Measurements from ENCODE around the gene PYGM.
A peak's percentile ranks its signal among the peaks of the same experiment; 100 is the strongest.

The PYGM gene

DNA sequence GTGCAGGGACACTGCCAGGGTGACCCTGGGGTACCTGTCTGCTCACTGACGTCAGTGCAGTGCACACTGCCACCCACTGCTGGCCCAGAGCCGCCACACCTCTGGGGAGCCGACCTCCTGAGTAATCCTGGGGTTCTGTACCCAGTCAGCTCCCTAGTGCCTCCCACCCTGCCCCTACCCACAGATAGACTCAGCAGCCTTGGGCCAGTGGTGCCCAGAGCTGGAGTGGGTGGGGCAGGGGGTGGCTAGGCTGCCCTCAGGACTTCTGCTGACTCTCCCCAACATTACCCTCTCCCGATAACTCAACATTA is 42.6 kb downstream of the PYGM start:
- H3K27me3 ChIP-seq (ENCODE audit: insufficient read depth, low read depth, severe bottlenecking) = peaks cover 28% of the 10 kb centered on the region

DNA sequence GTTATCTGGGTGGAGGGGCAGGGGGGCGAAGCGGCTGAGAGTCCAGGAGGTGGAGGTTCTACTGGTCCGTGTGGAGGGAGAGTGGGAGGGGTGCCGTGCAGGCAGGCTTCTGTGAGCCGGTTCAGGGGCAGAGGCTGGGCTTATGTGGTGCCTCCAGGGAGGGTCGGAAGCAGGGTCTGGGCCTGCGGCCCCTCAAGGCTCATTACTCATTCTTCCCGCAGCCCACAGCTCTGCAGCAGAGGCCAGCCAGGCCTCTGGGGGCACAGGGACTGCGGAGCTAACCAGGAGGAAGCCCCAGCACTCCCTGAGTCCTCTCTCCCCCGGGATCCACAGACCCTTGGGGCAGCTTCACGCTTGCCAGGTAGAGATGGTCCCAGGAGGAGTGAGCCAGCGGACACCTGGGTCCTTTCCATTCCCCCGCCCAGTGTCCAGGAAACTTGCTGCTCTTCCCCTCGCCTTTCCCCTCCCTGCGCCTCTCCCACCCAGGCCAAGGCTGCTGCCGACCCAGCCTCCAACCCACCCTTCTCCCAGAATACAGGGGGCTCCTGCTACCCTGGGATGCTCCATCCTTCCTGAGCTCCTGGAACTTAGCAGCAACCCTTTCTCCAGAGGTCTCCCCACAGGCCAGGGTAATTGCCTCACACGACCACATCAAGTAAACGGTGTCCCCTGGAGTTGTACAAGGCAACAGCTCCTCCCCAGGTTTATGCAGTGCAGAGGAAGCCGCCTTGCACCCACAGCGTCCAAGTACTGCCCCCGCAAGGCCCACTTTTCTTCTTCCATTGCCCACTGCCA is 43.1 kb downstream of the PYGM start:
- H3K9me3 ChIP-seq (ENCODE audit: severe bottlenecking) = no peaks in the 10 kb centered on the region
- H3K4me3 ChIP-seq (ENCODE audit: low read depth, low read length) = no peak overlapping the region
- no peaks in the 10 kb centered on the region for H3K36me3 ChIP-seq
- TF ChIP-seq, protein P1, sequence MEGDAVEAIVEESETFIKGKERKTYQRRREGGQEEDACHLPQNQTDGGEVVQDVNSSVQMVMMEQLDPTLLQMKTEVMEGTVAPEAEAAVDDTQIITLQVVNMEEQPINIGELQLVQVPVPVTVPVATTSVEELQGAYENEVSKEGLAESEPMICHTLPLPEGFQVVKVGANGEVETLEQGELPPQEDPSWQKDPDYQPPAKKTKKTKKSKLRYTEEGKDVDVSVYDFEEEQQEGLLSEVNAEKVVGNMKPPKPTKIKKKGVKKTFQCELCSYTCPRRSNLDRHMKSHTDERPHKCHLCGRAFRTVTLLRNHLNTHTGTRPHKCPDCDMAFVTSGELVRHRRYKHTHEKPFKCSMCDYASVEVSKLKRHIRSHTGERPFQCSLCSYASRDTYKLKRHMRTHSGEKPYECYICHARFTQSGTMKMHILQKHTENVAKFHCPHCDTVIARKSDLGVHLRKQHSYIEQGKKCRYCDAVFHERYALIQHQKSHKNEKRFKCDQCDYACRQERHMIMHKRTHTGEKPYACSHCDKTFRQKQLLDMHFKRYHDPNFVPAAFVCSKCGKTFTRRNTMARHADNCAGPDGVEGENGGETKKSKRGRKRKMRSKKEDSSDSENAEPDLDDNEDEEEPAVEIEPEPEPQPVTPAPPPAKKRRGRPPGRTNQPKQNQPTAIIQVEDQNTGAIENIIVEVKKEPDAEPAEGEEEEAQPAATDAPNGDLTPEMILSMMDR (IDR thresholded peaks at IDR 0.05; ENCODE audit: low read depth, low read length) = no peak
- H3K27ac ChIP-seq = no peak overlapping the region
- peaks cover 22% of the 10 kb centered on the region for H3K27me3 ChIP-seq (ENCODE audit: insufficient read depth, low read depth, severe bottlenecking)
- no peak for DNase-seq

More for the DNA sequence above, 42.6 kb downstream of the PYGM start:
- Histone ChIP-seq H3K36me3 (no peaks in the 10 kb centered on the region), H3K9me3 (ENCODE audit: severe bottlenecking) (no peaks in the 10 kb centered on the region), H3K27ac (no peak overlapping the region), H3K4me3 (ENCODE audit: low read depth, low read length) (no peak overlapping the region)
- TF ChIP-seq, protein P1 (IDR thresholded peaks at IDR 0.05; ENCODE audit: low read depth, low read length) = peak; percentile 24; the same call in 1 of the 2 replicates
- no peak for DNase-seq

DNA sequence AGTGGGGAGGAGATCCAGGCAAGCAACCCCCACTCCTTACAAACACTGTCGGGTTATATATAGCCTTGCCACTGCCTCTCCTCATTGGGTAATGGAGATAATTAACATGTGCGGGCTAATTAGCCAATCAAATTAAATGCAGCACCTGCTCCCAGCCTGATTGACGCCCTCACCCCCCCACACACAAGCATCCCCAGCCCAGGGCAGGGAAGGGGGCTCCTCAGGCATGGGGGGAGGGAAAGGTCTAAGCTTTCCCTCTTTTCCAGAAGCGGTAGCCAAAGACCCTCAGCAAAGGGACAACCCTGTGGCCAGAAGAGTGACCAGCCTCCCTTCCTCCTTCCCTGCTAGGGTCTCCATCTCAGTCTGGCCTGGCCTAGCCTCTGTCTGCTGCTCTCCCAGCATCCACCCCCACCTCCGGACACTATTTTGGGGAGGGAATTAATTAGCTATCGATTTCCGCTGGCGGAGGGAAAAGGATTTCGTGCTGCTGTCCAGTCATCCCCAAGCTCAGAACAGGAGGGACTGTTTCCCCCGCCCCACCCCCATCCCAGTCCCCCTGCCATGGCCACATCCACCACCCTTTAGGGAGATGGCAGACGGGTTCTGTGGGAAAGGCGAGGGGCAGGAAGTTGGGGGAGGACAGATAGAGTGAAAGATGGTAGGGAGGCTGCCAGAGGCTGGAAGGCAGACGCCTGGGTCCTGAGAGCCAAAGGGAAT is 43.9 kb downstream of the PYGM start:
- H3K27me3 ChIP-seq (ENCODE audit: insufficient read depth, low read depth, severe bottlenecking) = peaks cover 18% of the 10 kb centered on the region
- no peak for DNase-seq

DNA sequence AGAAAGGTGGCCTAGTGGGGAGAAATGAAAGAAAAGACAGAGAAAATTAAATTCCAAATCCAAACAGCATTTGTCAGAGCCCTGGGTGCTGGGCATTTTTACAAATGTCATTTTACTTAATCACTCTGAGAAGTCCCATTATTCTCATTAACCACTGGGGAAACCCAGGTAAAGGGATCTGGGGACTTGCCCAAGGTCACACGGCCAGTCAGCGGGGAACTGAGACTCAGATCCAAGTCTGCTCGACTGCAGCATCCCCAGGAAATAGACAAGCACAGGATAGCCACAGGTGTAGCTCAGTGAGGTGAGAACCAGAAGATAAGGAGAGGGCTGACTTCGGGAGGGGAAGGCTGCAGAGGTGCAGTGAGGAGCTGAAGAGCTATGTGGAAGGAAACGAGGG is 44.7 kb downstream of the PYGM start:
- H3K27ac ChIP-seq = no peak overlapping the region
- no peaks in the 10 kb centered on the region for H3K36me3 ChIP-seq
- H3K4me3 ChIP-seq (ENCODE audit: low read depth, low read length) = no peak overlapping the region
- no peak for DNase-seq
- no peaks in the 10 kb centered on the region for H3K9me3 ChIP-seq (ENCODE audit: severe bottlenecking)
- TF ChIP-seq, protein P1 (IDR thresholded peaks at IDR 0.05; ENCODE audit: low read depth, low read length) = no peak
- peaks cover 18% of the 10 kb centered on the region for H3K27me3 ChIP-seq (ENCODE audit: insufficient read depth, low read depth, severe bottlenecking)

More for the DNA sequence above, 43.9 kb downstream of the PYGM start:
- Histone ChIP-seq H3K4me3 (ENCODE audit: low read depth, low read length) (no peak overlapping the region), H3K36me3 (no peaks in the 10 kb centered on the region), H3K27ac (no peak overlapping the region), H3K9me3 (ENCODE audit: severe bottlenecking) (no peaks in the 10 kb centered on the region)
- TF ChIP-seq, protein P1 (IDR thresholded peaks at IDR 0.05; ENCODE audit: low read depth, low read length) = no peak

DNA sequence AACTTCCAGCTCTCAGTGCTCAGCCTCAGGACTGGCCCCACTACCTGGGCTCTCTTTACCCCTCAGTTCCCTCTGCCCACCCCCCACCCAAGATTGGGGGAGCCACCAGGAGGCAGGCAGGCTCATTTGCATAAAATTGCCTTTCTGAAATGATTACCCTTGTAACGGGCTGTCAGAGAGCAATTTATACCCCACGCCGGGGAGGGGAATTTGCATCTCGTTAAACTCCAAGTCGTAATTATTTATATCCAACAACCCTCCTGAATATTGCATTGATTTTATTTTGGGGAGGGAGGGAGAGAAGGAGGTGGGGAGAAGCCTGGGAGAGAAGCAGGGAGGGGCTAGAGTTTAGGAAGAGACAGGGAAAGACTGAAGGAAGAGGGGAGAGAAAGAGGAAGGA is 45.1 kb downstream of the PYGM start:
- no peak for DNase-seq
- Histone ChIP-seq H3K9me3 (ENCODE audit: severe bottlenecking) (no peaks in the 10 kb centered on the region), H3K27me3 (ENCODE audit: insufficient read depth, low read depth, severe bottlenecking) (peaks cover 18% of the 10 kb centered on the region), H3K4me3 (ENCODE audit: low read depth, low read length) (no peak overlapping the region), H3K36me3 (no peaks in the 10 kb centered on the region), H3K27ac (no peak overlapping the region)
- TF ChIP-seq, protein P1 (IDR thresholded peaks at IDR 0.05; ENCODE audit: low read depth, low read length) = no peak
